ENCODE results near the gene STAU1. TPM values are rescaled to one million over a fixed set of nuclear protein-coding genes. Genes with fewer than 3 reads are reported as not detected.

Gene STAU1
- total and polyA plus RNA-seq, 2 of the 13 experiments (the other 11 are each of a cell fraction or from before 2014, with no cell fraction given): 119 to 133 TPM

DNA sequence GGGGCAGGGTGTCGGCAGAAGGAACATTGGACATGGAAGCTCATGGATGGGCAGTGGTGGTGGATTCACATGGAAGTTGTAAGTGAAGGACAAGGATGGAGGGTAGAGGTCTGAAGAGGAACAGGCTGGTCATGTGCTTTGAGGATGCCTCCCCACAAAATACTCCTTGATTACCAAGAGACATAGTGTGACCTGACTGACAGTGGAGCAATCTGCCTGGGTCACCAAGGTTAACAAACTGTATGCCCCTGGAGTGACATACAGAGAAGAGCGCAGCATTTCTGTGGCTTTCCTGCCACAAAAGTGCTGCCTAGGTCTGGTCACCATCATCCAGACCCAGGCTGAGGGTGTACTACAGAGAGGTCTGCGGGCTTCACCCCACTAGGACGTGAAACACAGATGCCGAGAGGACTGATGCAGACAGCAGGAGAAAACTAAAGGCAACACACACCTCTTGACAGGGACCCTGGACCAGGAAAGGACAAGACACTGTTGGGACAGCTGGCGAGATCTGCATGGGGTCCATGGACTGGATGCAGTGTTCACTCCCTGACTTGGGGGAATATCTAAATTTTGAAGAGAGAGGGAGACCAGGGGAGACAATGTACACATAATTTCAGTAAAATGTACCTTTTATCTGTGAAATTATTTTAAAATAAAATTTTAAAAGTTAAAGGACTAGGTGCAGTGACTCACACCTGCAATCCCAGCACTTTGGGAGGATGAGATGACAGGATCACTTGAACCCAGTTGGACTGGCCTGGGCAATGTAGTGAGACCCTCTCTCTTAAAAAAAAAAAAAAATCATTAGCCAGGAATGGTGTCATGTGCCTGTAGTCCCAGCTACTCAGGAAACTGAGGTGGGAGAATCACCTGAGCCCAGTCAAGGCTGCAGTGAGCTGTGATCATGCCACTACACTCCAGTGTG lies 77.1 kb downstream of the STAU1 start (continued):
- TF ChIP-seq, protein P1, sequence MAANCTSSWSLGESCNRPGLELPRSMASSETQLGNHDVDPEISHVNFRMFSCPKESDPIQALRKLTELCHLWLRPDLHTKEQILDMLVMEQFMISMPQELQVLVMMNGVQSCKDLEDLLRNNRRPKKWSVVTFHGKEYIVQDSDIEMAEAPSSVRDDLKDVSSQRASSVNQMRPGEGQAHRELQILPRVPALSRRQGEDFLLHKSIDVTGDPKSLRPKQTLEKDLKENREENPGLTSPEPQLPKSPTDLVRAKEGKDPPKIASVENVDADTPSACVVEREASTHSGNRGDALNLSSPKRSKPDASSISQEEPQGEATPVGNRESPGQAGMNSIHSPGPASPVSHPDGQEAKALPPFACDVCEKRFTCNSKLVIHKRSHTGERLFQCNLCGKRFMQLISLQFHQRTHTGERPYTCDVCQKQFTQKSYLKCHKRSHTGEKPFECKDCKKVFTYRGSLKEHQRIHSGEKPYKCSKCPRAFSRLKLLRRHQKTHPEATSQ (CRISPR knock-in tag; IDR thresholded peaks at IDR 0.05; ENCODE audit: borderline replicate concordance): no peak
- TF ChIP-seq TBP (CRISPR knock-in tag; IDR thresholded peaks at IDR 0.05) (no peak), ZKSCAN1 (IDR thresholded peaks at IDR 0.05; ENCODE audit: low read length) (no peak), ZNF546 (CRISPR knock-in tag; conservative IDR thresholded peaks at IDR 0.05) (no peak), THYN1 (CRISPR knock-in tag; IDR thresholded peaks at IDR 0.05; ENCODE audit: borderline replicate concordance, low read depth) (no peak), ZNF431 (CRISPR knock-in tag; IDR thresholded peaks at IDR 0.05; ENCODE audit: borderline replicate concordance, low read depth) (no peak), KDM1A (CRISPR knock-in tag; IDR thresholded peaks at IDR 0.05) (no peak), TP53 (CRISPR knock-in tag; conservative IDR thresholded peaks at IDR 0.05) (no peak), NR1H2 (CRISPR knock-in tag; IDR thresholded peaks at IDR 0.05; ENCODE audit: borderline replicate concordance, low read depth) (no peak), SNAPC2 (CRISPR knock-in tag; IDR thresholded peaks at IDR 0.05) (no peak), ARID2 (CRISPR knock-in tag; IDR thresholded peaks at IDR 0.05; ENCODE audit: borderline replicate concordance) (no peak), BCL6 (CRISPR knock-in tag; IDR thresholded peaks at IDR 0.05) (no peak), PTBP1 (IDR thresholded peaks at IDR 0.05; ENCODE audit: low read depth, low read length, poor library complexity, severe bottlenecking) (no peak), ZIK1 (CRISPR knock-in tag; IDR thresholded peaks at IDR 0.05; ENCODE audit: borderline replicate concordance, low read depth) (no peak), ZFP62 (CRISPR knock-in tag; IDR thresholded peaks at IDR 0.05) (no peak), ZNF562 (CRISPR knock-in tag; IDR thresholded peaks at IDR 0.05; ENCODE audit: borderline replicate concordance) (0 out of 2 replicates have a peak, but pooled peaks have one; percentile 35), NR2F6 (IDR thresholded peaks at IDR 0.05) (no peak), NR2F6 (CRISPR knock-in tag; IDR thresholded peaks at IDR 0.05) (no peak)
- TF ChIP-seq, protein P2, sequence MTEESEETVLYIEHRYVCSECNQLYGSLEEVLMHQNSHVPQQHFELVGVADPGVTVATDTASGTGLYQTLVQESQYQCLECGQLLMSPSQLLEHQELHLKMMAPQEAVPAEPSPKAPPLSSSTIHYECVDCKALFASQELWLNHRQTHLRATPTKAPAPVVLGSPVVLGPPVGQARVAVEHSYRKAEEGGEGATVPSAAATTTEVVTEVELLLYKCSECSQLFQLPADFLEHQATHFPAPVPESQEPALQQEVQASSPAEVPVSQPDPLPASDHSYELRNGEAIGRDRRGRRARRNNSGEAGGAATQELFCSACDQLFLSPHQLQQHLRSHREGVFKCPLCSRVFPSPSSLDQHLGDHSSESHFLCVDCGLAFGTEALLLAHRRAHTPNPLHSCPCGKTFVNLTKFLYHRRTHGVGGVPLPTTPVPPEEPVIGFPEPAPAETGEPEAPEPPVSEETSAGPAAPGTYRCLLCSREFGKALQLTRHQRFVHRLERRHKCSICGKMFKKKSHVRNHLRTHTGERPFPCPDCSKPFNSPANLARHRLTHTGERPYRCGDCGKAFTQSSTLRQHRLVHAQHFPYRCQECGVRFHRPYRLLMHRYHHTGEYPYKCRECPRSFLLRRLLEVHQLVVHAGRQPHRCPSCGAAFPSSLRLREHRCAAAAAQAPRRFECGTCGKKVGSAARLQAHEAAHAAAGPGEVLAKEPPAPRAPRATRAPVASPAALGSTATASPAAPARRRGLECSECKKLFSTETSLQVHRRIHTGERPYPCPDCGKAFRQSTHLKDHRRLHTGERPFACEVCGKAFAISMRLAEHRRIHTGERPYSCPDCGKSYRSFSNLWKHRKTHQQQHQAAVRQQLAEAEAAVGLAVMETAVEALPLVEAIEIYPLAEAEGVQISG (CRISPR knock-in tag; IDR thresholded peaks at IDR 0.05): 0 out of 2 replicates have a peak, but pooled peaks have one; percentile 12
- TF ChIP-seq, protein P3, sequence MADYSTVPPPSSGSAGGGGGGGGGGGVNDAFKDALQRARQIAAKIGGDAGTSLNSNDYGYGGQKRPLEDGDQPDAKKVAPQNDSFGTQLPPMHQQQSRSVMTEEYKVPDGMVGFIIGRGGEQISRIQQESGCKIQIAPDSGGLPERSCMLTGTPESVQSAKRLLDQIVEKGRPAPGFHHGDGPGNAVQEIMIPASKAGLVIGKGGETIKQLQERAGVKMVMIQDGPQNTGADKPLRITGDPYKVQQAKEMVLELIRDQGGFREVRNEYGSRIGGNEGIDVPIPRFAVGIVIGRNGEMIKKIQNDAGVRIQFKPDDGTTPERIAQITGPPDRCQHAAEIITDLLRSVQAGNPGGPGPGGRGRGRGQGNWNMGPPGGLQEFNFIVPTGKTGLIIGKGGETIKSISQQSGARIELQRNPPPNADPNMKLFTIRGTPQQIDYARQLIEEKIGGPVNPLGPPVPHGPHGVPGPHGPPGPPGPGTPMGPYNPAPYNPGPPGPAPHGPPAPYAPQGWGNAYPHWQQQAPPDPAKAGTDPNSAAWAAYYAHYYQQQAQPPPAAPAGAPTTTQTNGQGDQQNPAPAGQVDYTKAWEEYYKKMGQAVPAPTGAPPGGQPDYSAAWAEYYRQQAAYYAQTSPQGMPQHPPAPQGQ (CRISPR knock-in tag; IDR thresholded peaks at IDR 0.05; ENCODE audit: borderline replicate concordance): no peak
